MCF 10A (cell line): ENCODE data around the gene PROS1. TPM values are rescaled to one million over a fixed set of nuclear protein-coding genes. Genes with fewer than 3 reads are reported as not detected.
A peak's percentile ranks its signal among the peaks of the same experiment; 100 is the strongest.
"Not testable (repeated sequence)": the region's sequence is repeated elsewhere in the genome, so short reads cannot be mapped to it uniquely, and the experiment has no call there.

Experiments
- BruUV-seq: library from RNA; stranded (reverse); fragments of 400-500 nt; replicated peaks from 2 replicates; lab custom pipeline; 2021; lab: Mats Ljungman, UMichigan
- CTCF ChIA-PET: fragments of 300-600 bp; sonication (Branson Sonifier 250); formaldehyde crosslinking; extraction: SDS; loops from one replicate; lab custom pipeline; 2021; ENCODE audit warnings: antibody characterized with exemption, inconsistent platforms; lab: Yijun Ruan, JAX
- POLR2A ChIA-PET: fragments of 300-600, 350-650 bp; sonication (Branson Sonifier 250); formaldehyde crosslinking; extraction: SDS; loops from one replicate; lab custom pipeline; 2020; ENCODE audit warnings: antibody characterized with exemption, inconsistent platforms; lab: Yijun Ruan, JAX
- DNase-seq: peaks from one replicate; pipeline ENCODE4 v3.0.0-alpha.2; 2018; ENCODE audit not compliant: unreplicated experiment
- H3K27ac Mint-ChIP-seq: one replicate; pipeline ENCODE4 v1.8.0; 2022; ENCODE audit warnings: mild to moderate bottlenecking, low read depth, mixed read lengths; ENCODE audit not compliant: unreplicated experiment
- H3K27me3 Mint-ChIP-seq: one replicate; pipeline ENCODE4 v1.8.0; 2022; ENCODE audit warnings: mixed read lengths; ENCODE audit not compliant: insufficient read depth, unreplicated experiment
- H3K36me3 Mint-ChIP-seq: one replicate; pipeline ENCODE4 v1.8.0; 2022; ENCODE audit warnings: mild to moderate bottlenecking, moderate library complexity, mixed read lengths; ENCODE audit not compliant: insufficient read depth, unreplicated experiment
- H3K4me1 Mint-ChIP-seq: one replicate; pipeline ENCODE4 v1.8.0; 2022; ENCODE audit warnings: mixed read lengths; ENCODE audit not compliant: insufficient read depth, unreplicated experiment
- H3K4me3 Mint-ChIP-seq: one replicate; pipeline ENCODE4 v1.8.0; 2022; ENCODE audit warnings: mild to moderate bottlenecking, moderate library complexity, mixed read lengths; ENCODE audit not compliant: unreplicated experiment
- H3K9me3 Mint-ChIP-seq: one replicate; pipeline ENCODE4 v1.8.0; 2022; ENCODE audit warnings: mixed read lengths; ENCODE audit not compliant: unreplicated experiment
- intact Hi-C: fragments of 100-400 bp; cut with micrococcal nuclease; formaldehyde crosslinking; loops from 2 replicates; pipeline ENCODE4 v1.14.1; 2022
- total RNA-seq: library from RNA; stranded (reverse); gene quantifications from 2 replicates; pipeline ENCODE4 v1.2.3, GENCODE V29; 2022
- TF ChIP-seq, protein P1 (sequence below): fragments of 200-600 bp; IDR thresholded peaks from one replicate; pipeline ENCODE4 v1.8.0; 2022; ENCODE audit warnings: antibody characterized with exemption, mild to moderate bottlenecking; ENCODE audit not compliant: unreplicated experiment

Gene PROS1
- total RNA-seq, 1 experiment from 2014 or later = 15.6 TPM

DNA sequence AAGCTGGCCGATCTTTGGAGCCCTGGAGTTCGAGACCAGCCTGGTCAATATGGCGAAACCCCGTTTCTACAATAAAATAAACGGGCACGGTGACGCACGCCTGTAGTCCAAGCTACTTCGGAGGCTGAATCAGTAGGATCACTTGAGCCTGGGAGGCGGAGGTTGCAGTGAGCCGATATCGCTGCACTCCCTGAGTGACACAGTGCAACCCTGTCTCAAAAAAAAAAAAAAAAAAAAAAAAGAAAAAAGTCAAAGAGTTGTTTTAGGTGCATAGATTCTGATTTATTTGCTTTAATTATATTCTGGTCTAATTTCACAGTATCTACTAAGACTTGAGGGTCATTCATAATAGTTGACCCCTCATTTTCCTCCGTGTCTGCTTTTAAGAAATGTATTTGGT lies 8.0 kb upstream of the PROS1 start:
- ChIA-PET POLR2A (interaction anchor here (0.9 to 2.8 kb wide), 3 partner anchors 9 to 81 kb away, joined by 3 to 14 read pairs (median 6); partner anchors contain the start of genes DHFR2 and NSUN3), CTCF (interaction anchor here (0.6 kb wide), 2 partner anchors 15 to 52 kb away, joined by 3 to 5 read pairs; no protein-coding TSS in a partner anchor)
- no peaks in the 10 kb centered on the region for H3K36me3 Mint-ChIP-seq
- TF ChIP-seq, protein P1, sequence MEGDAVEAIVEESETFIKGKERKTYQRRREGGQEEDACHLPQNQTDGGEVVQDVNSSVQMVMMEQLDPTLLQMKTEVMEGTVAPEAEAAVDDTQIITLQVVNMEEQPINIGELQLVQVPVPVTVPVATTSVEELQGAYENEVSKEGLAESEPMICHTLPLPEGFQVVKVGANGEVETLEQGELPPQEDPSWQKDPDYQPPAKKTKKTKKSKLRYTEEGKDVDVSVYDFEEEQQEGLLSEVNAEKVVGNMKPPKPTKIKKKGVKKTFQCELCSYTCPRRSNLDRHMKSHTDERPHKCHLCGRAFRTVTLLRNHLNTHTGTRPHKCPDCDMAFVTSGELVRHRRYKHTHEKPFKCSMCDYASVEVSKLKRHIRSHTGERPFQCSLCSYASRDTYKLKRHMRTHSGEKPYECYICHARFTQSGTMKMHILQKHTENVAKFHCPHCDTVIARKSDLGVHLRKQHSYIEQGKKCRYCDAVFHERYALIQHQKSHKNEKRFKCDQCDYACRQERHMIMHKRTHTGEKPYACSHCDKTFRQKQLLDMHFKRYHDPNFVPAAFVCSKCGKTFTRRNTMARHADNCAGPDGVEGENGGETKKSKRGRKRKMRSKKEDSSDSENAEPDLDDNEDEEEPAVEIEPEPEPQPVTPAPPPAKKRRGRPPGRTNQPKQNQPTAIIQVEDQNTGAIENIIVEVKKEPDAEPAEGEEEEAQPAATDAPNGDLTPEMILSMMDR = no peak
- DNase-seq = no peak
- no TSS peak for BruUV-seq
- H3K9me3 Mint-ChIP-seq = no peaks in the 10 kb centered on the region
- no peaks in the 10 kb centered on the region for H3K27me3 Mint-ChIP-seq
- no peak overlapping the region for H3K27ac Mint-ChIP-seq
- intact Hi-C loops = no loop called here
- peak overlapping the region; percentile 40 for H3K4me3 Mint-ChIP-seq
- H3K4me1 Mint-ChIP-seq = peaks cover 10% of the 10 kb centered on the region

DNA sequence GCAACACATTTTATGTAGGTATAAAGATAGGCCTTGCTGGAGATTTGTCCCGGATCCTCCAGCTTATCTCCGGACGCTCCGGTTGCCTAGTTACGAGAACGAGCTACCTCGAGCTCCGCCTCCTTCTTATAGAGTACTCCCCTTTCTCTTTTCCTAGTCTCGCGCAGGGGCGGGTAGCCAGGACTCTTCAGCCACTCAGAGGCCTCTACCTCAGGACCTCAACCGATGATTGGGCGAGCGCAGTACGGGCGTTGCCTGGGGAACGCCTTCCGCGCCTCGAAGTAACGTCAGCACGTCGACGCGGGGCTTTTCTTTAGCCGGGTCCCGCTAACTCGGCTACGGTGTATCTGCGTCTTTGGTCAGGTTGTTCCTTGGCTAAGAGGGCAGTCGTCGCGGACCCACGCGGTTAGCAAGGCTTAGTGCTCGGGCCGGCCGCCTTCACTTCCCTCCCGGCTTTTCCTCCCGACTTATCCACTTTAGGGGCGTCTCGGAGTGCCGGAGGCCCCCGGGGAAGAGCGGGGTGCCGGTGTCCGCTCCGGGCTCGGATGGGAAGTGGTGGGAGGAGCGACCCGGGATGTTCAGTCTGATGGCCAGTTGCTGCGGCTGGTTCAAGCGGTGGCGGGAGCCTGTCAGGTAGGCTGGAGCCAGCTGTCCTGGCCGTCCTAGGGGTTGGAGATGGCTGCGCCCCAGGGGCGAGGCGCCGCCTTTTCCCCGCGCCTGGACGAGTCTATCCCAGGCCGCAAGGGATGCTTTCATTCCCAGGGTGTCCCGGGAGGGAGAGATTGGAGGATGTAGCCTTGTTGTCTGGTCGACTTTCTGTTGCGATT lies 6.4 kb upstream of the PROS1 start, which contains the start of gene ARL13B:
ARL13B (plus strand) TSS at position 306 of the 827 bp plus-strand sequence; CDS start at position 575, 269 bp downstream.
- Mint-ChIP-seq H3K27me3 (no peaks in the 10 kb centered on the region), H3K36me3 (no peaks in the 10 kb centered on the region), H3K4me3 (peak within 1 kb of the TSS; percentile 83), H3K4me1 (peaks cover 10% of the 10 kb centered on the region), H3K27ac (peak within 1 kb of the TSS; percentile 98), H3K9me3 (no peaks in the 10 kb centered on the region)
- BruUV-seq = TSS peak; percentile 49
- ChIA-PET POLR2A (interaction anchor here (0.6 to 2.8 kb wide), 13 partner anchors 9 to 136 kb away, joined by 3 to 14 read pairs (median 3); partner anchors contain the start of genes DHFR2 and NSUN3), CTCF (interaction anchor here (1.5 to 2.1 kb wide), 2 partner anchors 25 to 27 kb away, joined by 4 to 5 read pairs; no protein-coding TSS in a partner anchor)
- intact Hi-C loops = loop anchor here (10.0 kb wide), 1 partner anchor 135 kb away; no protein-coding TSS in a partner anchor
- TF ChIP-seq, protein P1 = no peak
- DNase-seq = peak; percentile 99

DNA sequence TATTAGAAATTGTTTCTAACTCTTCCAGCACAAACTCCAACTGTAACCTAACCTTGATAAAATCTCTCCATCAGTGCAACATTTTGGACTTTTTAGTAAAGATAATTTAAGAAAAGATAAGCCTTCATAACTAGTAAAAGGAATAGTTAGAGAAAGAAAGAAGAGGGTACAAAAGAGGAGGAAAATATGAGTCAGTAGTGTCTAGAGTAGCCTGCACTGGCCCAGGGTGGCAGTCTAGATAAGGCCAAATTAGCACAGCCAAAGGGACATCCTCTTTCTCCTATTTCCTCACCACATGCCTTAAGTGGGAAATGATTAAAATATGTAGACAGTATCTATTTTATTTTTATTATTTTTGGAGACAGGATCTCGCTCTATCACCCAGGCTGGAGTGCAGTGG lies 3.7 kb downstream of the PROS1 start:
- ChIA-PET POLR2A (interaction anchor here (1.1 to 2.3 kb wide), 4 partner anchors 9 to 126 kb away, joined by 3 to 14 read pairs (median 4); partner anchors contain the start of gene ARL13B), CTCF (interaction anchor here (0.6 kb wide), 1 partner anchor 113 kb away, joined by 3 read pairs; no protein-coding TSS in a partner anchor)
- no peaks in the 10 kb centered on the region for H3K9me3 Mint-ChIP-seq
- no TSS peak for BruUV-seq
- peaks cover 22% of the 10 kb centered on the region for H3K4me1 Mint-ChIP-seq
- DNase-seq = no peak
- H3K36me3 Mint-ChIP-seq = peaks cover 9% of the 10 kb centered on the region
- intact Hi-C loops = loop anchor here (10.0 kb wide), 1 partner anchor 125 kb away; no protein-coding TSS in a partner anchor
- TF ChIP-seq, protein P1 = no peak
- peak overlapping the region; percentile 21 for H3K27ac Mint-ChIP-seq
- no peak overlapping the region for H3K4me3 Mint-ChIP-seq
- no peaks in the 10 kb centered on the region for H3K27me3 Mint-ChIP-seq

DNA sequence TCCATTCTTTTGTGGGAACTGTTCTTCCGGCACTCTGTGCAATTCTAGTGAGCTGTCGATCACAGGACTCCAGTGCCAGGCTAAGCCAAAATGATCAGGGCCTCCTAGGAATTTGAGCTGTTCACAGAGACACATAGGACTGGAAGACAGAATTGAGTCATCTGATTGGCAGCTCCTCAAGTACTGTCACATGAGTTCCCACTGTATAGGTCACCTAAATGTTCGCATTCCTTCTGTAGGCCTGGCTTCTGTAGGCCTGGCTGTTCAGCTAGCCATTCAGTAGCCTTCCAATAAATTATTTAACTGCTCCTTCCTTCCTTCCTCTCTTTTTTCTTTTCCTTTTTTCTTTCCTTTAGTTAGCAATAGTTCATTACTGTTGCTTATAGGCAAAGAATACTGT lies 4.3 kb downstream of the PROS1 start:
- CTCF ChIA-PET = no interaction called here
- H3K4me1 Mint-ChIP-seq = peaks cover 22% of the 10 kb centered on the region
- TF ChIP-seq, protein P1 = no peak
- H3K4me3 Mint-ChIP-seq = no peak overlapping the region
- intact Hi-C loops = no loop called here
- no peaks in the 10 kb centered on the region for H3K9me3 Mint-ChIP-seq
- peak; percentile 85 for DNase-seq
- no peaks in the 10 kb centered on the region for H3K27me3 Mint-ChIP-seq
- H3K36me3 Mint-ChIP-seq = peaks cover 9% of the 10 kb centered on the region
- POLR2A ChIA-PET = interaction anchor here (0.8 to 2.3 kb wide), 5 partner anchors 8 to 126 kb away, joined by 3 to 14 read pairs (median 3); partner anchors contain the start of genes ARL13B, DHFR2 and NSUN3
- peak overlapping the region; percentile 21 for H3K27ac Mint-ChIP-seq
- no TSS peak for BruUV-seq

DNA sequence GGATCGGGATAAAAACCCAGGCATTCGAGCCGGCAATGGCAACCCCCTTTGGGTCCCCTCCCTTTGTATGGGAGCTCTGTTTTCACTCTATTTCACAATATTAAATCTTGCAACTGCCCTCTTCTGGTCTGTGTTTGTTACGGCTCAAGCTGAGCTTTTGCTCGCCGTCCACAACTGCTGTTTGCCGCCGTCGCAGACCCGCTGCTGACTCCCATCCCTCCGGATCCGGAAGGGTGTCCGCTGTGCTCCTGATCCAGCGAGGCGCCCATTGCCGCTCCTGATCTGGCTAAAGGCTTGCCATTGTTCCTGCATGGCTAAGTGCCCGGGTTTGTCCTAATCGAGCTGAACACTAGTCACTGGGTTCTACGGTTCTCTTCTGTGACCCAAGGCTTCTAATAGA lies 8.6 kb downstream of the PROS1 start:
- CTCF ChIA-PET, H3K27me3 Mint-ChIP-seq: not testable (repeated sequence)

More for the DNA sequence above, 8.6 kb downstream of the PROS1 start:
- H3K27ac Mint-ChIP-seq, POLR2A ChIA-PET, H3K9me3 Mint-ChIP-seq, DNase-seq, H3K36me3 Mint-ChIP-seq, intact Hi-C loops, BruUV-seq, H3K4me3 Mint-ChIP-seq: not testable (repeated sequence)
- H3K4me1 Mint-ChIP-seq = peaks cover 22% of the 10 kb centered on the region
